Measurements from ENCODE around the gene PDCD2L. TPM values are rescaled to one million over a fixed set of nuclear protein-coding genes. Genes with fewer than 3 reads are reported as not detected.
A peak's percentile ranks its signal among the peaks of the same experiment; 100 is the strongest.

PDCD2L gene
- total and polyA plus RNA-seq, 9 of the 15 experiments (the other 6 are each of a cell fraction or from before 2014, with no cell fraction given) = 12.1 to 68.5 (median 56.3) TPM

GRCh38 chr19:34359140-34359953, 44.9 kb upstream of the PDCD2L start (continued):
- TF ChIP-seq KAT8 (IDR thresholded peaks at IDR 0.05; ENCODE audit: low read depth) (no peak), ZNF436 (CRISPR knock-in tag; IDR thresholded peaks at IDR 0.05) (no peak), SRF (CRISPR knock-in tag; IDR thresholded peaks at IDR 0.05) (peak in 1 of 2 experiments; percentile 49; a peak in 2 of 4 replicates), ILK (tag; IDR thresholded peaks at IDR 0.05; ENCODE audit: borderline replicate concordance, low read depth) (no peak), MGA (IDR thresholded peaks at IDR 0.05) (peak; percentile 82), ZNF740 (CRISPR knock-in tag; IDR thresholded peaks at IDR 0.05) (no peak), ZNF740 (tag; IDR thresholded peaks at IDR 0.05) (no peak), GABPB1 (CRISPR knock-in tag; IDR thresholded peaks at IDR 0.05) (no peak; the same call in 1 of the 2 replicates), JUN (IDR thresholded peaks at IDR 0.05; ENCODE audit: borderline replicate concordance, low read depth, low read length) (0 out of 2 replicates have a peak, but pooled peaks have one; percentile 64), JUN (CRISPR knock-in tag; IDR thresholded peaks at IDR 0.05; ENCODE audit: borderline replicate concordance) (no peak), HBP1 (CRISPR knock-in tag; IDR thresholded peaks at IDR 0.05) (no peak), EP300 (IDR thresholded peaks at IDR 0.05; ENCODE audit: low read length) (peak; percentile 55; the same call in 1 of the 2 replicates), CSDE1 (IDR thresholded peaks at IDR 0.05) (no peak)

Data from K562 (cell line).